WTC11 (cell line): ENCODE data around the gene PKP2. TPM values are rescaled to one million over a fixed set of nuclear protein-coding genes. Genes with fewer than 3 reads are reported as not detected.

Experiments used
- ATAC-seq: fragments of 200-7000 bp; cut with Tn5 transposase; 2 replicates; pipeline ENCODE4 v1.10.0; 2021; ENCODE audit warnings: mild to moderate bottlenecking, moderate library complexity
- CTCF ChIA-PET: fragments of 300-600 bp; sonication (Branson Sonifier 250); formaldehyde crosslinking; loops from one replicate; lab custom pipeline; 2021; ENCODE audit warnings: antibody characterized with exemption; lab: Charles Lee
- POLR2A ChIA-PET: fragments of 350-600 bp; sonication (Branson Sonifier 250); formaldehyde crosslinking; loops from one replicate; lab custom pipeline; 2021; ENCODE audit warnings: antibody characterized with exemption; lab: Charles Lee
- DNase-seq: peaks from one replicate; pipeline ENCODE4 v3.0.0; 2021; ENCODE audit warnings: low spot score
- H3K27ac Mint-ChIP-seq: 2 replicates; pipeline ENCODE4 v1.8.0; 2021; ENCODE audit warnings: mixed read lengths
- H3K27me3 Mint-ChIP-seq: 2 replicates; pipeline ENCODE4 v1.8.0; 2021; ENCODE audit warnings: low read depth, mild to moderate bottlenecking, moderate library complexity, mixed read lengths
- H3K36me3 Mint-ChIP-seq: 2 replicates; pipeline ENCODE4 v1.8.0; 2021; ENCODE audit warnings: mixed read lengths
- H3K4me1 Mint-ChIP-seq: 2 replicates; pipeline ENCODE4 v1.8.0; 2022; ENCODE audit warnings: mixed read lengths
- H3K4me3 Mint-ChIP-seq: 2 replicates; pipeline ENCODE4 v1.8.0; 2021; ENCODE audit warnings: mild to moderate bottlenecking, moderate library complexity, mixed read lengths
- H3K9me3 Mint-ChIP-seq: 2 replicates; pipeline ENCODE4 v1.8.0; 2021; ENCODE audit warnings: mixed read lengths
- CTCF ChIP-seq: fragments of 200-600 bp; IDR thresholded peaks from 2 replicates; pipeline ENCODE4 v1.8.0; 2022; ENCODE audit warnings: antibody characterized with exemption
- ELF4 ChIP-seq: sonication (generic); formaldehyde crosslinking; IDR thresholded peaks from 2 replicates; pipeline ENCODE4 v1.8.1; 2022; ENCODE audit warnings: low read depth, mild to moderate bottlenecking, moderate library complexity, missing genetic modification reagents
- ERG ChIP-seq: fragments of 250-450 bp; sonication (Bioruptor Pico); IDR thresholded peaks from 2 replicates; pipeline ENCODE4 v1.8.0; 2021; ENCODE audit warnings: mild to moderate bottlenecking
- ETV6 ChIP-seq: sonication (generic); formaldehyde crosslinking; IDR thresholded peaks from 2 replicates; pipeline ENCODE4 v1.8.1; 2022; ENCODE audit warnings: mild to moderate bottlenecking, missing genetic modification reagents
- FOXJ3 ChIP-seq: sonication (generic); formaldehyde crosslinking; IDR thresholded peaks from 2 replicates; pipeline ENCODE4 v1.9.0; 2021; ENCODE audit warnings: missing genetic modification reagents, mild to moderate bottlenecking, borderline replicate concordance
- GRHL2 ChIP-seq: fragments of 250-450 bp; sonication (Bioruptor Pico); IDR thresholded peaks from 2 replicates; pipeline ENCODE4 v1.8.0; 2022; ENCODE audit warnings: mild to moderate bottlenecking, moderate library complexity; ENCODE audit not compliant: insufficient replicate concordance, severe bottlenecking
- NR3C1 ChIP-seq: sonication (generic); formaldehyde crosslinking; conservative IDR thresholded peaks from 2 replicates; pipeline ENCODE4 v1.8.1; 2023; ENCODE audit warnings: low read depth, mild to moderate bottlenecking, missing genetic modification reagents
- total RNA-seq: library from RNA; stranded (reverse); gene quantifications from 3 replicates; pipeline ENCODE4 v1.2.3, GENCODE V29; 2021
- TF ChIP-seq, protein P1 (sequence below): sonication (generic); formaldehyde crosslinking; IDR thresholded peaks from 2 replicates; pipeline ENCODE4 v1.8.1; 2023; ENCODE audit warnings: mild to moderate bottlenecking, missing genetic modification reagents
- TF ChIP-seq, protein P2 (sequence below): sonication (generic); formaldehyde crosslinking; IDR thresholded peaks from 2 replicates; pipeline ENCODE4 v1.8.0; 2023; ENCODE audit warnings: missing genetic modification reagents
- TF ChIP-seq, protein P3 (sequence below): sonication (generic); formaldehyde crosslinking; IDR thresholded peaks from 2 replicates; pipeline ENCODE4 v1.8.0; 2022; ENCODE audit warnings: missing genetic modification reagents
- TF ChIP-seq, protein P4 (sequence below): sonication (generic); formaldehyde crosslinking; conservative IDR thresholded peaks from 2 replicates; pipeline ENCODE4 v1.8.1; 2023; ENCODE audit warnings: mild to moderate bottlenecking, low read depth, missing genetic modification reagents, moderate library complexity

The PKP2 gene
- total RNA-seq, 1 experiment from 2014 or later, result 22.0 TPM

DNA sequence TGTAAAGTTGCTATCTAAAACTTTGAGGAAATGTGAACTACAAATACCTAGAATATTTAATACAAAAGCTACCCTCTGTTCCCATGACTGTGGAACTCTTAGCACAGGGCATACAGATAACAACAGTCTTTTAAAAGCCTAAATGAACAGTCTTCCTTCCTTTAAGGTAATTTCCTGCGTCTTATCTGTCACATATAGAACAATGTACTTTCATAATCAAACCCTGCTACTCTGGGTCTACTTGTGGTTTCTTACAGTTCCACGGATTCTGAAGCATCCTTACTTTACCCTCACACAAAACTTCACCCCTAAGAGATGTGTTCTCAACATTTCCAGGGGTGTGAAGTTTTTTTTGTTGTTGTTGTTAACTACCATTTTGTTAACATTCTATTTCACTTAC is 5.1 kb downstream of the PKP2 start:
- Mint-ChIP-seq H3K4me1 (peaks cover 47% of the 10 kb centered on the region), H3K9me3 (no peaks in the 10 kb centered on the region), H3K36me3 (0 out of 2 replicates have a peak, but pooled peaks cover 3% of the 10 kb centered on the region), H3K27ac (peak overlapping the region; percentile 98), H3K4me3 (peak overlapping the region; percentile 41), H3K27me3 (peaks cover 10% of the 10 kb centered on the region)
- ChIA-PET POLR2A (no interaction called here), CTCF (no interaction called here)
- DNase-seq, result no peak
- no peak for ATAC-seq
- TF ChIP-seq, protein P1, sequence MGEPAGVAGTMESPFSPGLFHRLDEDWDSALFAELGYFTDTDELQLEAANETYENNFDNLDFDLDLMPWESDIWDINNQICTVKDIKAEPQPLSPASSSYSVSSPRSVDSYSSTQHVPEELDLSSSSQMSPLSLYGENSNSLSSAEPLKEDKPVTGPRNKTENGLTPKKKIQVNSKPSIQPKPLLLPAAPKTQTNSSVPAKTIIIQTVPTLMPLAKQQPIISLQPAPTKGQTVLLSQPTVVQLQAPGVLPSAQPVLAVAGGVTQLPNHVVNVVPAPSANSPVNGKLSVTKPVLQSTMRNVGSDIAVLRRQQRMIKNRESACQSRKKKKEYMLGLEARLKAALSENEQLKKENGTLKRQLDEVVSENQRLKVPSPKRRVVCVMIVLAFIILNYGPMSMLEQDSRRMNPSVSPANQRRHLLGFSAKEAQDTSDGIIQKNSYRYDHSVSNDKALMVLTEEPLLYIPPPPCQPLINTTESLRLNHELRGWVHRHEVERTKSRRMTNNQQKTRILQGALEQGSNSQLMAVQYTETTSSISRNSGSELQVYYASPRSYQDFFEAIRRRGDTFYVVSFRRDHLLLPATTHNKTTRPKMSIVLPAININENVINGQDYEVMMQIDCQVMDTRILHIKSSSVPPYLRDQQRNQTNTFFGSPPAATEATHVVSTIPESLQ (CRISPR knock-in tag), result no peak
- no peak for TF ChIP-seq CTCF

DNA sequence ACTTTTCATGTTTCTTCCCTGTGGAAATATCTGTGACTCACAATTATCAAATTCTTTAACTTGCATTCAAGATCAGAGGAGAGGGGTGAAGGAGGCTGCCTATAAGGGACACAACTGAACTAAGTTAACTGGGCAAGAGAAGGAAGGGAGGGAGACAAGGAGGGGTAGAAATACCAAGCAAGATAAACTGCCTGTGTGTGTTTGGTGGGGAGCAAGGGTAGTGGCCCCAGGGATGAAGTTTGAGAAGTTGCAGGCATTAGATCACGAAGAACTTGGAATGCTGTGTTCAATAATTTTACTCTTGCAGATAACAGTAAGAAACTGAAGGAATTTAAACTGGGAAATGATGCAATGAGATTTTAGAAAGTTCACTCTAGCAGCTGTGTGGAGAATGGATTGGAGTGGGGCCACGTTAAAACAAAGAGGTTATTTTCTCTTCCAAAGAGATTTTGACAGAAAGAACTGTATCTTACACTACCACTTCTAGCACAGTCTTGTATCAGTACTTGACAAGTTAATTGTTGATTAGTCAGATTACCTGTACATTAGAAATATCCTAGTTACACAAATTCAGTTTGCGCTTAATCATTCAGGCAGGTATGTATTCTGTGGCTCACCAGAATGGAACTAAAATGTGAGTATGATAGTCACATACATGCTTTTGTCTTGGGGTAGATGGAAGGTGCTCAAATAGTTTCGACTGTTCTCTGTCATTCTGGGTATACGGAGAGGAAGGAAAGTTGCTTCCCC is 7.4 kb downstream of the PKP2 start:
- H3K4me1 Mint-ChIP-seq, result peaks cover 55% of the 10 kb centered on the region
- ChIA-PET POLR2A (no interaction called here), CTCF (no interaction called here)
- no peak for TF ChIP-seq NR3C1 (CRISPR knock-in tag)
- TF ChIP-seq FOXJ3 (CRISPR knock-in tag), result no peak
- TF ChIP-seq, protein P2, sequence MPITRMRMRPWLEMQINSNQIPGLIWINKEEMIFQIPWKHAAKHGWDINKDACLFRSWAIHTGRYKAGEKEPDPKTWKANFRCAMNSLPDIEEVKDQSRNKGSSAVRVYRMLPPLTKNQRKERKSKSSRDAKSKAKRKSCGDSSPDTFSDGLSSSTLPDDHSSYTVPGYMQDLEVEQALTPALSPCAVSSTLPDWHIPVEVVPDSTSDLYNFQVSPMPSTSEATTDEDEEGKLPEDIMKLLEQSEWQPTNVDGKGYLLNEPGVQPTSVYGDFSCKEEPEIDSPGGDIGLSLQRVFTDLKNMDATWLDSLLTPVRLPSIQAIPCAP (CRISPR knock-in tag), result no peak
- ATAC-seq (no peak), DNase-seq (no peak)
- H3K27me3 Mint-ChIP-seq, result no peaks in the 10 kb centered on the region
- H3K9me3 Mint-ChIP-seq, result no peaks in the 10 kb centered on the region
- peak overlapping the region; percentile 38 for H3K27ac Mint-ChIP-seq
- H3K4me3 Mint-ChIP-seq, result no peak overlapping the region
- 0 out of 2 replicates have a peak, but pooled peaks cover 3% of the 10 kb centered on the region for H3K36me3 Mint-ChIP-seq

GRCh38 chr12:32887058-32887457 is 9.5 kb downstream of the PKP2 start:
- Mint-ChIP-seq H3K36me3 (0 out of 2 replicates have a peak, but pooled peaks cover 3% of the 10 kb centered on the region), H3K27ac (no peak overlapping the region), H3K27me3 (no peaks in the 10 kb centered on the region), H3K9me3 (no peaks in the 10 kb centered on the region), H3K4me3 (no peak overlapping the region), H3K4me1 (peaks cover 43% of the 10 kb centered on the region)
- CTCF ChIA-PET, result interaction anchor here (1.0 to 1.3 kb wide), 2 partner anchors 10 to 132 kb away, joined by 3 read pairs; partner anchors contain the start of gene PKP2
- ATAC-seq (no peak), DNase-seq (no peak)
- POLR2A ChIA-PET, result no interaction called here
- TF ChIP-seq ETV6 (CRISPR knock-in tag) (no peak), ERG (CRISPR knock-in tag) (no peak), GRHL2 (no peak), ELF4 (CRISPR knock-in tag) (no peak)
- TF ChIP-seq, protein P3, sequence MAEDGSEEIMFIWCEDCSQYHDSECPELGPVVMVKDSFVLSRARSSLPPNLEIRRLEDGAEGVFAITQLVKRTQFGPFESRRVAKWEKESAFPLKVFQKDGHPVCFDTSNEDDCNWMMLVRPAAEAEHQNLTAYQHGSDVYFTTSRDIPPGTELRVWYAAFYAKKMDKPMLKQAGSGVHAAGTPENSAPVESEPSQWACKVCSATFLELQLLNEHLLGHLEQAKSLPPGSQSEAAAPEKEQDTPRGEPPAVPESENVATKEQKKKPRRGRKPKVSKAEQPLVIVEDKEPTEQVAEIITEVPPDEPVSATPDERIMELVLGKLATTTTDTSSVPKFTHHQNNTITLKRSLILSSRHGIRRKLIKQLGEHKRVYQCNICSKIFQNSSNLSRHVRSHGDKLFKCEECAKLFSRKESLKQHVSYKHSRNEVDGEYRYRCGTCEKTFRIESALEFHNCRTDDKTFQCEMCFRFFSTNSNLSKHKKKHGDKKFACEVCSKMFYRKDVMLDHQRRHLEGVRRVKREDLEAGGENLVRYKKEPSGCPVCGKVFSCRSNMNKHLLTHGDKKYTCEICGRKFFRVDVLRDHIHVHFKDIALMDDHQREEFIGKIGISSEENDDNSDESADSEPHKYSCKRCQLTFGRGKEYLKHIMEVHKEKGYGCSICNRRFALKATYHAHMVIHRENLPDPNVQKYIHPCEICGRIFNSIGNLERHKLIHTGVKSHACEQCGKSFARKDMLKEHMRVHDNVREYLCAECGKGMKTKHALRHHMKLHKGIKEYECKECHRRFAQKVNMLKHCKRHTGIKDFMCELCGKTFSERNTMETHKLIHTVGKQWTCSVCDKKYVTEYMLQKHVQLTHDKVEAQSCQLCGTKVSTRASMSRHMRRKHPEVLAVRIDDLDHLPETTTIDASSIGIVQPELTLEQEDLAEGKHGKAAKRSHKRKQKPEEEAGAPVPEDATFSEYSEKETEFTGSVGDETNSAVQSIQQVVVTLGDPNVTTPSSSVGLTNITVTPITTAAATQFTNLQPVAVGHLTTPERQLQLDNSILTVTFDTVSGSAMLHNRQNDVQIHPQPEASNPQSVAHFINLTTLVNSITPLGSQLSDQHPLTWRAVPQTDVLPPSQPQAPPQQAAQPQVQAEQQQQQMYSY, result no peak
- TF ChIP-seq, protein P4, sequence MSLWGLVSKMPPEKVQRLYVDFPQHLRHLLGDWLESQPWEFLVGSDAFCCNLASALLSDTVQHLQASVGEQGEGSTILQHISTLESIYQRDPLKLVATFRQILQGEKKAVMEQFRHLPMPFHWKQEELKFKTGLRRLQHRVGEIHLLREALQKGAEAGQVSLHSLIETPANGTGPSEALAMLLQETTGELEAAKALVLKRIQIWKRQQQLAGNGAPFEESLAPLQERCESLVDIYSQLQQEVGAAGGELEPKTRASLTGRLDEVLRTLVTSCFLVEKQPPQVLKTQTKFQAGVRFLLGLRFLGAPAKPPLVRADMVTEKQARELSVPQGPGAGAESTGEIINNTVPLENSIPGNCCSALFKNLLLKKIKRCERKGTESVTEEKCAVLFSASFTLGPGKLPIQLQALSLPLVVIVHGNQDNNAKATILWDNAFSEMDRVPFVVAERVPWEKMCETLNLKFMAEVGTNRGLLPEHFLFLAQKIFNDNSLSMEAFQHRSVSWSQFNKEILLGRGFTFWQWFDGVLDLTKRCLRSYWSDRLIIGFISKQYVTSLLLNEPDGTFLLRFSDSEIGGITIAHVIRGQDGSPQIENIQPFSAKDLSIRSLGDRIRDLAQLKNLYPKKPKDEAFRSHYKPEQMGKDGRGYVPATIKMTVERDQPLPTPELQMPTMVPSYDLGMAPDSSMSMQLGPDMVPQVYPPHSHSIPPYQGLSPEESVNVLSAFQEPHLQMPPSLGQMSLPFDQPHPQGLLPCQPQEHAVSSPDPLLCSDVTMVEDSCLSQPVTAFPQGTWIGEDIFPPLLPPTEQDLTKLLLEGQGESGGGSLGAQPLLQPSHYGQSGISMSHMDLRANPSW, result no peak
